Fibroblast of skin of abdomen (primary cell): ENCODE results near the gene PROSER3.
"Not testable (repeated sequence)": the region's sequence is repeated elsewhere in the genome, so short reads cannot be mapped to it uniquely, and the experiment has no call there.

Source experiments
- DNase-seq: peaks from one replicate; pipeline ENCODE4 v3.0.0-alpha.2; 2013

The PROSER3 gene

DNA sequence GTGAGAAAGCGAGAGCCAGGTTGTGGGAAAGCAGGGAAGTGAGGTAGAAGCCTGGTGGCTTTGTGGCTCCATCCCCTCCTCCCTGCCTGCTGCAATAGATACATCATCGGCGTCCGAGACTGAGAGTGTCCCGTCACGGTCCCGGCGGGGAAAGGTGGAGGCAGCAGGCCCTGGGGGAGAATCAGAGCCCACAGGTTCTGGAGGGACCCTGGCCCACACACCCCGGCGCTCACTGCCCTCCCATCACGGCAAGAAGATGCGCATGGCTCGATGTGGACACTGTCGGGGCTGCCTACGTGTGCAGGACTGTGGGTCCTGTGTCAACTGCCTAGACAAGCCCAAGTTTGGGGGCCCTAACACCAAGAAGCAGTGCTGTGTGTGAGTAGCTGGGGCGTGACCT lies 35.1 kb upstream of the PROSER3 start:
- DNase-seq, result no peak

- no peak for DNase-seq
Measured at GRCh38 chr19:35723671-35724070, 34.3 kb upstream of the PROSER3 start.

GRCh38 chr19:35724132-35724531 lies 33.8 kb upstream of the PROSER3 start:
- DNase-seq, result not testable (repeated sequence)

GRCh38 chr19:35724560-35724959 lies 33.4 kb upstream of the PROSER3 start:
- no peak for DNase-seq

- no peak for DNase-seq
Measured at GRCh38 chr19:35725216-35725861, 32.6 kb upstream of the PROSER3 start.

- no peak for DNase-seq
Measured at GRCh38 chr19:35727053-35727955, 30.7 kb upstream of the PROSER3 start.

DNA sequence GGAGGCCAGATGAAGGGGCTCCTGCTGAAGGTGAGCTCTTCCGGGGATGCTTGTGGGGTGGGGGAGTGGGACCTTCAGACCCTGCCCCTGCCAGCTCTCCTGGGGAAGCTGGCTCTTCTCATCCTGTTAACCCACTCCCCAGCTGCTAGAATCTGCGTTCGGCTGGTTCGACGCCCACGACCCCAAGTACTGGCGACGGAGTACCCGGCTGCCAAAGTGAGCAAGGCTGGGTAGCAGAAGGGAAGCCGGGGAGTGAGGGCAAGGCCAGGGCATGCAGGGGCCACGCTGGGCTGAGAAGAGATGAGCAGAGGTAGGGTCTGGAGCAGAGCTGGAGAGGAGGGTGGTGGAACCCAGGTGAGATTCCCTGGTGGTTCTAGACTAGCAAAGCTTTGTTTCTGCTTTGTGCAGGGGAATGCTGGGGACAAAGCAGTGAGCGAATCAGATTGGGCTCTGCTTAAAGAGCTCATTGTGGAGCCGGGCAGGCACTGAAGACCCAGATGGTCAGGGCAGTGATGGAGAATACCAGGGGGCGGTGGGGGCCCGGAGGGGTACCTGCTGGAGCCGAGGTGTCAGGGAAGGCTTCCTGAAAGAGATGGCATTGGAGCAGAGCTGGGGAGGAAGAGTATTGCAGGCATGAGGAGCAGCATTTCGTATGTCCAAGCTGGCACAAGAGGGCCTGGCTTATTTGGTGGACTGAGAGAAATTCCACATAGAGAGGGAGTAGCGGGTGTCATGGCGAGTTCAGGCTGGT lies 29.8 kb upstream of the PROSER3 start:
- no peak for DNase-seq

DNA sequence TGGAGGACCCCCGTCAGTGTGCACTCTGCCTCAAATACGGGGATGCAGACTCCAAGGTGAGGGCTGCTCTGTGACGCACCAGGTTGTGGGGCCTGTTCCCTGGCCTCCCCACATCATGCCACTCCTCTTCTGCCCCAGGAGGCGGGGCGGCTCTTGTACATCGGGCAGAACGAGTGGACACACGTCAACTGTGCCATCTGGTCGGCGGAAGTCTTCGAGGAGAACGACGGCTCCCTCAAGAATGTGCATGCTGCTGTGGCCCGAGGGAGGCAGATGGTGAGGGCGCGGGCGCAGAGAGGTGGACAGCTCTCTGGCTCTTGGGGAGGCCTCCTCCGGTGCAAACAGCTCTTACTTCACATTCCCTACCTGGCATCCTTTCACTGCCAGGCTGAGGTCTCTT lies 29.0 kb upstream of the PROSER3 start:
- no peak for DNase-seq

- DNase-seq, result no peak
Measured at GRCh38 chr19:35729763-35730162, 28.2 kb upstream of the PROSER3 start.

- no peak for DNase-seq
Measured at GRCh38 chr19:35730326-35730725, 27.6 kb upstream of the PROSER3 start.

DNA sequence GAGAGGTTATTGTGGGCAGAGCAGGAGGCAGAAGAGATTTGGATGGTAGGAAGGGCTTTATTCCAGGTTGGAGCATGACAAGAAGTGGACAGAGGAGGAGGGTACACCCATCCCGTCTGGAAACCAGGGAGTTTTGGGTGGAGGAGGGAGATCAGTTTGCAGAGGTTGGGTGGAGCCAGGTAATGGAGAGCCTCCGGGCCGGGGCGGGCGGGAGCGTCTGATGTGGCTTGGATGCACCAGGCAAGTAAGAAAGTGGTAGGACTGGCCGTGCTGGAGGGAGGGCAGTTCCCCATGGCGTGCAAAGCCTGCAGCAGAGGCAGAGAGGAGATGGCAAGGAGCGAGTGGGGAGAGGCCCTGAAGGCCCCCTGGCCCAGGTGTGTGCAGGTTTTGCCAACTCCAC lies 26.6 kb upstream of the PROSER3 start:
- no peak for DNase-seq

GRCh38 chr19:35731779-35732405 lies 26.1 kb upstream of the PROSER3 start:
- DNase-seq, result no peak

DNA sequence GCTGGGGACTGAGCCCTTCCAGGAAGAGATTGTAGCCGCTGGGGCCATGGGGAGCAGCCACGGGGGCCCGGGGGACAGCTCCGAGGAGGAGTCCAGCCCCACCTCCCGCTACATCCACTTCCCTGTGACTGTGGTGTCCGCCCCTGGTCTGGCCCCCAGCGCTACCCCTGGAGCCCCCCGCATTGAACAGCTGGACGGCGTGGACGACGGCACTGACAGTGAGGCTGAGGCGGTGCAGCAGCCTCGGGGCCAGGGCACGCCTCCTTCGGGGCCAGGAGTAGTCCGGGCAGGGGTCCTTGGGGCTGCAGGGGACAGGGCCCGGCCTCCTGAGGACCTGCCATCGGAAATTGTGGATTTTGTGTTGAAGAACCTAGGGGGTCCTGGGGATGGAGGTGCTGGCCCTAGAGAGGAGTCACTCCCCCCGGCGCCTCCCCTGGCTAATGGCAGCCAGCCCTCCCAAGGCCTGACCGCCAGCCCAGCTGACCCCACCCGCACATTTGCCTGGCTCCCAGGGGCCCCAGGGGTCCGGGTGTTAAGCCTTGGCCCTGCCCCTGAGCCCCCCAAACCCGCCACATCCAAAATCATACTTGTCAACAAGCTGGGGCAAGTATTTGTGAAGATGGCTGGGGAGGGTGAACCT lies 25.3 kb upstream of the PROSER3 start:
- DNase-seq, result no peak

GRCh38 chr19:35733180-35734125 lies 24.5 kb upstream of the PROSER3 start:
- no peak for DNase-seq

- DNase-seq, result no peak
Measured at GRCh38 chr19:35734273-35734672, 23.7 kb upstream of the PROSER3 start.

DNA sequence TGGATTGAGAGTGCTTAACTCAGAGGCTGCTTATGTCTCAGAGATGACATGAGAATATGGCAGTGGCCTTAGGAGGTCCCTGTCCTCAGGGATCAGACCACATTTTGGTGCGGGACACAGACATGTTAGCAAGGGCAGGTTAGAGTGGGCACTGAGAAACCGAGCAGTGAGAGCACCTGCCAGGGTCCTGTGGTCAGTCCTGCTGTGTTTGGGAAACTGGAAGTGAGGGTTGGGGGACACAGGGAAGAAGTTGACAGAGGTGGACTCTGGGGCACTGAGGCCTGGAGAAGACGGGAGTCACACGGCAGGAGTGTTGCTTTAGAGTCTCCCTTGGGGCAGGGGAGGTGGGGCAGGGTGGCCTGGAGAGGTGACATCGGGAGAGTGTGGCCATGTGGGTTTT lies 23.1 kb upstream of the PROSER3 start:
- no peak for DNase-seq

DNA sequence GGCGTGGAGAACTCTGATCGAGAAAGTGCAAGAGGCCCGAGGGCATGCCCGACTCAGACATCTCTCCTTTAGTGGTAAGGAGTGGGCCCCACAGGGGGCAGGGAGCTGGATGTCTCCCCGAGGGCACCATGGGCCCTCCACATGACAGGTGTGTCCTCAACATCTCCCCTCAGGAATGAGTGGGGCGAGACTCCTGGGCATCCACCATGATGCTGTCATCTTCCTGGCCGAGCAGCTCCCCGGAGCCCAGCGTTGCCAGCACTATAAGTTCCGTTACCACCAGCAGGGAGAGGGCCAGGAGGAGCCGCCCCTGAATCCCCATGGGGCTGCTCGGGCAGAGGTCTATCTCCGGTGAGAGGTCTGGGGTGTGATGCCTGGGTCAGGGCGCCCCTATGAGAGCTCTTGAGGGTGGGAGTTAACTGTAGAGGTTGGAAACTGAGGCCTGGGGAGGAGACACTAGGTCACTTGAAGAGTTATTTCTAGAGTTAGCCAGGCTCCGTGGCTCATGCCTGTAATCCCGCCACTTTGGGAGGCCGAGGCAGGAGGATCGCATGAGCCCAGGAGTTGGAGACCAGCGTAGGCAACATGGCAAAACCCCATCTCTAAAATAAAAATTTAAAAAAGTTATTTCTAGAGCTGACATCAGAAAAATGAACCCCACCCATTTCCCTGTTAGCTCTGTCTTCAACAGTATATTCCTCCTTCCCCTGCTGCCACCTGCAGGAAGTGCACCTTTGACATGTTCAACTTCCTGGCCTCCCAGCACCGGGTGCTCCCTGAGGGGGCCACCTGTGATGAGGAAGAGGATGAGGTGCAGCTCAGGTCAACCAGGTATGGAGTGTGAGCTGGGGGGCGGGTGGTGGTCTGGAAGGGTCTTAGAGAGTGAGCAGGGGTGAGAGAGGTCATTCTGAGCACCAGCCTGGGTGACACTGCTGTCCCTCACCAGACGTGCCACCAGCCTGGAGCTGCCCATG lies 20.8 kb upstream of the PROSER3 start:
- no peak for DNase-seq

GRCh38 chr19:35738021-35738886 lies 19.7 kb upstream of the PROSER3 start:
- DNase-seq, result no peak

GRCh38 chr19:35738887-35739229 lies 19.1 kb upstream of the PROSER3 start:
- DNase-seq, result no peak
